Peyer's patch (tissue), 4 donors: Measurements from ENCODE around the gene MTHFS. TPM values are rescaled to one million over a fixed set of nuclear protein-coding genes. Genes with fewer than 3 reads are reported as not detected.

Experiments used
- DNase-seq, 3 donors: peaks; one replicate each; pipeline ENCODE4 v3.0.0-alpha.2; 2017 to 2019
- H3K27ac ChIP-seq, 4 donors: fragments of 200-600 bp; sonication (generic); one replicate each; pipeline ENCODE4 v1.5.1; 2016 to 2019
- H3K27me3 ChIP-seq, 2 donors: fragments of 200-600 bp; sonication (generic); one replicate each; pipeline ENCODE4 v1.5.1; 2019
- H3K36me3 ChIP-seq, 3 donors: fragments of 200-600 bp; sonication (generic); one replicate each; pipeline ENCODE4 v1.5.1; 2016 to 2019
- H3K4me1 ChIP-seq, 4 donors: fragments of 200-600 bp; sonication (generic); one replicate each; pipeline ENCODE4 v1.5.1; 2016 to 2019
- H3K4me3 ChIP-seq, 4 donors: fragments of 200-600 bp; sonication (generic); 1 replicate in 3 of 4; 2 replicates in 1 of 4; pipeline ENCODE4 v1.5.1; 2016 to 2019; ENCODE audit warnings: mild to moderate bottlenecking in 1 of 4
- H3K9me3 ChIP-seq, 4 donors: fragments of 200-600 bp; sonication (generic); one replicate each; pipeline ENCODE4 v1.5.1; 2016 to 2019; ENCODE audit warnings: mild to moderate bottlenecking in 1 of 4
- POLR2A ChIP-seq, 2 donors: fragments of 450-650 bp; IDR thresholded peaks; one replicate each; pipeline ENCODE4 v1.5.1; 2017; ENCODE audit warnings: antibody characterized with exemption in 2 of 2, mild to moderate bottlenecking in 2 of 2, moderate library complexity in 2 of 2
- total RNA-seq, 4 donors: library from RNA; depleted of rRNA; stranded (reverse); fragments of >200 nt; gene quantifications; one replicate each; pipeline ENCODE4 v1.1.0, GENCODE V29; 2016
- TF ChIP-seq, protein P1 (sequence below), 6 experiments: fragments of 450-650 bp in 4 of 6; fragments of 200-600 bp in 2 of 6; sonication (generic) in 1 of 6; IDR thresholded peaks; one replicate each; pipeline ENCODE4 v1.5.1; 2017 to 2019; ENCODE audit warnings: antibody characterized with exemption in 6 of 6, mild to moderate bottlenecking in 3 of 6, moderate library complexity in 1 of 6

The MTHFS gene
- total RNA-seq, 4 donors from 2014 or later: 26.7 to 49.9 (median 29.8) TPM; not detected in 1

- no peak overlapping the region for H3K27ac ChIP-seq
- TF ChIP-seq, protein P1, sequence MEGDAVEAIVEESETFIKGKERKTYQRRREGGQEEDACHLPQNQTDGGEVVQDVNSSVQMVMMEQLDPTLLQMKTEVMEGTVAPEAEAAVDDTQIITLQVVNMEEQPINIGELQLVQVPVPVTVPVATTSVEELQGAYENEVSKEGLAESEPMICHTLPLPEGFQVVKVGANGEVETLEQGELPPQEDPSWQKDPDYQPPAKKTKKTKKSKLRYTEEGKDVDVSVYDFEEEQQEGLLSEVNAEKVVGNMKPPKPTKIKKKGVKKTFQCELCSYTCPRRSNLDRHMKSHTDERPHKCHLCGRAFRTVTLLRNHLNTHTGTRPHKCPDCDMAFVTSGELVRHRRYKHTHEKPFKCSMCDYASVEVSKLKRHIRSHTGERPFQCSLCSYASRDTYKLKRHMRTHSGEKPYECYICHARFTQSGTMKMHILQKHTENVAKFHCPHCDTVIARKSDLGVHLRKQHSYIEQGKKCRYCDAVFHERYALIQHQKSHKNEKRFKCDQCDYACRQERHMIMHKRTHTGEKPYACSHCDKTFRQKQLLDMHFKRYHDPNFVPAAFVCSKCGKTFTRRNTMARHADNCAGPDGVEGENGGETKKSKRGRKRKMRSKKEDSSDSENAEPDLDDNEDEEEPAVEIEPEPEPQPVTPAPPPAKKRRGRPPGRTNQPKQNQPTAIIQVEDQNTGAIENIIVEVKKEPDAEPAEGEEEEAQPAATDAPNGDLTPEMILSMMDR (IDR thresholded peaks at IDR 0.05): no peak
- TF ChIP-seq POLR2A (IDR thresholded peaks at IDR 0.05): no peak
- no peaks in the 10 kb centered on the region for H3K36me3 ChIP-seq
- H3K27me3 ChIP-seq: no peaks in the 10 kb centered on the region
- no peaks in the 10 kb centered on the region for H3K4me1 ChIP-seq
- DNase-seq: no peak
- no peak overlapping the region for H3K4me3 ChIP-seq
- peaks cover 0 to 6% (median 0%) of the 10 kb centered on the region in 4 donors for H3K9me3 ChIP-seq
These were observed 76.6 kb downstream of the MTHFS start for GRCh38 chr15:79820176-79820575.

- no peak for TF ChIP-seq POLR2A (IDR thresholded peaks at IDR 0.05)
- TF ChIP-seq, protein P1 (IDR thresholded peaks at IDR 0.05): no peak
- Histone ChIP-seq H3K27me3 (no peaks in the 10 kb centered on the region), H3K27ac (no peak overlapping the region), H3K4me3 (no peak overlapping the region), H3K36me3 (no peaks in the 10 kb centered on the region), H3K4me1 (no peaks in the 10 kb centered on the region), H3K9me3 (peaks cover 0 to 6% (median 0%) of the 10 kb centered on the region in 4 donors)
- no peak for DNase-seq
These were observed 80.2 kb downstream of the MTHFS start for GRCh38 chr15:79816571-79816970.

- no peak for TF ChIP-seq POLR2A (IDR thresholded peaks at IDR 0.05)
- DNase-seq: no peak
- peaks cover 0 to 4% (median 0%) of the 10 kb centered on the region in 4 donors for H3K9me3 ChIP-seq
- no peaks in the 10 kb centered on the region for H3K4me1 ChIP-seq
- H3K27me3 ChIP-seq: no peaks in the 10 kb centered on the region
- H3K4me3 ChIP-seq: no peak overlapping the region
- H3K27ac ChIP-seq: no peak overlapping the region
- H3K36me3 ChIP-seq: no peaks in the 10 kb centered on the region
These were observed 81.3 kb downstream of the MTHFS start for GRCh38 chr15:79815468-79815867.

DNA sequence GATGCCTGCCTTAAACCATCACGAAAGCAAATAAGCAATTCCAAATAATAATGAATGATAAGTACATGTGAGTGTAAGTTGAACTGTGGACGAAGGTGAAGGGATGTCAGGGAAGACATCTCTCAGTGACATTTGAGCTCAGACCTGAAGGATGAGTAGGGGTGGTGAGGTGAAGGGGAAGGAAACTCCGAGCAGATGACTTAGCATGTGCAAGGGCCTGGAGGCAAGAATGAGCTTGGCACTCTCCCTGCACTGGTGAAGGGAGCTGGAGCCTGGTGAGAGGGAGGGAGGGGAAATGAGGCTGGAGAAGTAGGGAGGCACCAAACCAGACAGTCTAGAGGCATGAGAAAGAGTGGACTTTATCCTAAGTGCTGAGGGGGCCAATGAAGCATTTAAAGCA lies 84.3 kb downstream of the MTHFS start:
- Histone ChIP-seq H3K36me3 (no peaks in the 10 kb centered on the region), H3K27ac (no peak overlapping the region), H3K9me3 (no peaks in the 10 kb centered on the region), H3K4me3 (no peak overlapping the region), H3K4me1 (no peaks in the 10 kb centered on the region), H3K27me3 (no peaks in the 10 kb centered on the region)
- no peak for DNase-seq
- TF ChIP-seq, protein P1 (IDR thresholded peaks at IDR 0.05): no peak

DNA sequence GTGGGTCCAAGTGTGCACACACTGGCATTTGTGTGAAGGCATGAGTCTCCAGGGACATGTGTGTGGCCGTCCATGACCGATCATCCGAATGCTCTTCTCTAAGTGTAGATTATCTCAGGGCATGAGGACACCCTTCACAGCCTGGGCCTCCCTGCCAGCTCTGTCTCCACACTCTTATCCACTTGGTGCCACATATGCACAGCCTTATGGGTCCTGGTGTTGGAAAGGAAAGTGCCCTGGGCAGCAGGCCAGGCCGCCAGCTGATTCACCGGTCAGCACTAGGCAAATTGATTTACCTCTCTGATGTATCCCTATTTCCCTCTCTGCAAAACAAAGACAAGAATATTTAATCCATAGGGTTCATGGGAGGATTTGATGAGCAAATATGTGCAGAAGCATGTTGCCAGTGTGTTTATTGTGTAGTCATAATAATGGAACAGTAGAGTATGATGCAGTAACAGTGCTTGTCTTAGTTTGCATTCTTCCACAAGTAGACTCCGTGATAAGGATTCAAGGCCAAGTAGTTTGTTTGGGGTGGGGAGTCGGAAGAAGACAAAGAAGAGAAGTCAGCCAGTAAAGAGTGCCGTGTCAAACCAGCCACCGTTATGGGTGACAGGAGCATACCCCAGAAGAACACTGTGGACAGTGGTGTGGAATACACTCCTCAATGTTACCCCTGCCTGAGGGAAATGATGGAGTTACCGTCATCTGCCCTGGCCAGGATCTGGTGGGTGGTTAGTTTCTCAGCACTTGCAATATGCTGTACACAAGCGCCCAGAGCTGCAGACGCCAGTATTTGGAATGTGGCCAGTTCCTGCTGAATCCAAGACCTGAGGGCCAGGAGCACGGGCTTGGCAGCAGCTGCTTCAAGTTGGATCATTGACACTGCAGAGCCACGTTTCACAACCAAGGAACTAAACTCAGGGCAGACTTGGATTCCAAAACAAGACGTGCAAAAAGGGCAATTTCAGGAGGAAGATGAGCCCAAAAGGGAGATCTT lies 85.1 kb downstream of the MTHFS start:
- no peak overlapping the region for H3K27ac ChIP-seq
- no peaks in the 10 kb centered on the region for H3K36me3 ChIP-seq
- no peak for TF ChIP-seq POLR2A (IDR thresholded peaks at IDR 0.05)
- TF ChIP-seq, protein P1 (IDR thresholded peaks at IDR 0.05): no peak
- H3K4me3 ChIP-seq: no peak overlapping the region
- no peak for DNase-seq
- H3K9me3 ChIP-seq: no peaks in the 10 kb centered on the region
- H3K27me3 ChIP-seq: no peaks in the 10 kb centered on the region
- H3K4me1 ChIP-seq: no peaks in the 10 kb centered on the region

- Histone ChIP-seq H3K27me3 (no peaks in the 10 kb centered on the region), H3K4me3 (no peak overlapping the region), H3K27ac (no peak overlapping the region), H3K36me3 (no peaks in the 10 kb centered on the region), H3K9me3 (no peaks in the 10 kb centered on the region), H3K4me1 (no peaks in the 10 kb centered on the region)
- DNase-seq: no peak
- TF ChIP-seq, protein P1 (IDR thresholded peaks at IDR 0.05): no peak
- TF ChIP-seq POLR2A (IDR thresholded peaks at IDR 0.05): no peak
These were observed 92.0 kb downstream of the MTHFS start for GRCh38 chr15:79804838-79805237.
